ENCODE data around the gene EIF2D. TPM values are rescaled to one million over a fixed set of nuclear protein-coding genes. Genes with fewer than 3 reads are reported as not detected.

Gene EIF2D
- total RNA-seq, 1 donor from 2014 or later = 49.6 TPM

GRCh38 chr1:206595581-206596318, 16.5 kb downstream of the EIF2D start:
- DNase-seq (ENCODE audit: low spot score in 2 of 2, unreplicated experiment in 2 of 2) = no peak
- no peak overlapping the region for H3K27ac Mint-ChIP-seq
- H3K36me3 Mint-ChIP-seq = peaks cover 56% of the 10 kb centered on the region
- no peaks in the 10 kb centered on the region for H3K27me3 Mint-ChIP-seq (ENCODE audit: low read depth)
- TF ChIP-seq CTCF (IDR thresholded peaks at IDR 0.05; ENCODE audit: unreplicated experiment) = no peak
- H3K9me3 Mint-ChIP-seq = no peaks in the 10 kb centered on the region
- no peaks in the 10 kb centered on the region for H3K4me1 Mint-ChIP-seq
- H3K4me3 Mint-ChIP-seq = no peak overlapping the region

- DNase-seq (ENCODE audit: low spot score in 2 of 2, unreplicated experiment in 2 of 2) = no peak
- Mint-ChIP-seq H3K27me3 (ENCODE audit: low read depth) (no peaks in the 10 kb centered on the region), H3K27ac (no peak overlapping the region), H3K4me3 (no peak overlapping the region), H3K9me3 (no peaks in the 10 kb centered on the region), H3K36me3 (peaks cover 49% of the 10 kb centered on the region), H3K4me1 (peaks cover 9% of the 10 kb centered on the region)
- no peak for TF ChIP-seq CTCF (IDR thresholded peaks at IDR 0.05; ENCODE audit: unreplicated experiment)
These were observed 18.8 kb downstream of the EIF2D start for GRCh38 chr1:206593351-206593925.

GRCh38 chr1:206591696-206592095, 20.6 kb downstream of the EIF2D start:
- no peak overlapping the region for H3K4me3 Mint-ChIP-seq
- no peaks in the 10 kb centered on the region for H3K9me3 Mint-ChIP-seq
- H3K4me1 Mint-ChIP-seq = peaks cover 25% of the 10 kb centered on the region
- DNase-seq (ENCODE audit: low spot score in 2 of 2, unreplicated experiment in 2 of 2) = no peak
- peaks cover 41% of the 10 kb centered on the region for H3K36me3 Mint-ChIP-seq
- H3K27ac Mint-ChIP-seq = no peak overlapping the region
- no peak for TF ChIP-seq CTCF (IDR thresholded peaks at IDR 0.05; ENCODE audit: unreplicated experiment)
- no peaks in the 10 kb centered on the region for H3K27me3 Mint-ChIP-seq (ENCODE audit: low read depth)

- Mint-ChIP-seq H3K27me3 (ENCODE audit: low read depth) (no peaks in the 10 kb centered on the region), H3K36me3 (peaks cover 39% of the 10 kb centered on the region), H3K9me3 (no peaks in the 10 kb centered on the region), H3K4me3 (no peak overlapping the region), H3K4me1 (peaks cover 30% of the 10 kb centered on the region), H3K27ac (no peak overlapping the region)
- no peak for TF ChIP-seq CTCF (IDR thresholded peaks at IDR 0.05; ENCODE audit: unreplicated experiment)
- no peak for DNase-seq (ENCODE audit: low spot score in 2 of 2, unreplicated experiment in 2 of 2)
These were observed 21.0 kb downstream of the EIF2D start for GRCh38 chr1:206591226-206591625.

- Mint-ChIP-seq H3K36me3 (peaks cover 31% of the 10 kb centered on the region), H3K27me3 (ENCODE audit: low read depth) (no peaks in the 10 kb centered on the region), H3K9me3 (no peaks in the 10 kb centered on the region), H3K4me1 (peaks cover 35% of the 10 kb centered on the region), H3K27ac (no peak overlapping the region), H3K4me3 (no peak overlapping the region)
- no peak for TF ChIP-seq CTCF (IDR thresholded peaks at IDR 0.05; ENCODE audit: unreplicated experiment)
- DNase-seq (ENCODE audit: low spot score in 2 of 2, unreplicated experiment in 2 of 2) = no peak
These were observed 22.1 kb downstream of the EIF2D start for GRCh38 chr1:206590025-206590758.
